HCT116 (cell line): ENCODE measurements around the gene NSMCE1. TPM values are rescaled to one million over a fixed set of nuclear protein-coding genes. Genes with fewer than 3 reads are reported as not detected.

Experiments
- ATAC-seq: fragments of 200-7000 bp; cut with Tn5 transposase; 2 replicates; pipeline ENCODE4 v1.9.1; 2020; ENCODE audit warnings: mild to moderate bottlenecking, moderate library complexity
- BruUV-seq: library from RNA; stranded (reverse); fragments of 400-500 nt; replicated peaks from 2 replicates; lab custom pipeline; 2021; lab: Mats Ljungman, UMichigan
- CTCF ChIA-PET: fragments of 300-600 bp; sonication (Branson Sonifier 250); formaldehyde crosslinking; loops from one replicate; lab custom pipeline; 2021; ENCODE audit warnings: antibody characterized with exemption; lab: Charles Lee
- POLR2A ChIA-PET: fragments of 300-600, 350-600 bp; sonication (Branson Sonifier 250); formaldehyde crosslinking; loops from one replicate; lab custom pipeline; 2021; ENCODE audit warnings: antibody characterized with exemption; lab: Charles Lee
- RAD21 ChIA-PET, 2 experiments: fragments of 300-600 bp; sonication (Branson Sonifier 250); formaldehyde crosslinking; loops; one replicate each; lab custom pipeline; 2023; ENCODE audit warnings: low total read pairs in 2 of 2; ENCODE audit not compliant: uncharacterized antibody in 2 of 2, unreplicated experiment in 2 of 2, low non-redundant PET in 1 of 2; lab: Charles Lee
- DNase-seq: peaks from one replicate; pipeline ENCODE4 v3.0.0-alpha.2; 2010; ENCODE audit warnings: low read depth, low spot score
- H2AFZ ChIP-seq: fragments of 200-600 bp; shearing (Covaris generic), sonication (generic); 2 replicates; pipeline ENCODE4 v1.6.1; 2017; ENCODE audit warnings: low read depth, mixed run types, mixed read lengths, antibody characterized with exemption, low read length; ENCODE audit not compliant: poor library complexity, severe bottlenecking
- H3K27ac ChIP-seq: 2 replicates; pipeline ENCODE4 v1.5.1; 2012; ENCODE audit warnings: low read depth, low read length
- H3K27me3 ChIP-seq: fragments of 200-600 bp; sonication (generic); 2 replicates; pipeline ENCODE4 v1.6.1; 2016; ENCODE audit warnings: mixed run types, low read length, mixed read lengths; ENCODE audit not compliant: insufficient read depth
- H3K36me3 ChIP-seq, 2 experiments: fragments of 200-500 bp in 1 of 2; fragments of 200-600 bp in 1 of 2; sonication (Bioruptor generic) in 1 of 2; sonication (generic) in 1 of 2; 2 replicates each; pipeline versions ENCODE4 v1.5.1 to v1.6.1; 2014 to 2016; ENCODE audit warnings: low read length in 2 of 2, inconsistent platforms in 1 of 2, mixed read lengths in 1 of 2, mixed run types in 1 of 2; ENCODE audit not compliant: insufficient read depth in 2 of 2, control insufficient read depth in 1 of 2
- H3K4me1 ChIP-seq, 2 experiments: fragments of 200-600 bp in 1 of 2; sonication (generic) in 1 of 2; 2 replicates each; pipeline versions ENCODE4 v1.5.1 to v1.6.1; 2012 to 2017; ENCODE audit warnings: low read length in 2 of 2, inconsistent platforms in 1 of 2, mild to moderate bottlenecking in 1 of 2, mixed read lengths in 1 of 2, mixed run types in 1 of 2, moderate library complexity in 1 of 2; ENCODE audit not compliant: insufficient read depth in 2 of 2, control insufficient read depth in 1 of 2
- H3K4me2 ChIP-seq: fragments of 200-600 bp; sonication (generic); 2 replicates; pipeline ENCODE4 v1.6.1; 2017; ENCODE audit warnings: mixed run types, low read length, mixed read lengths
- H3K4me3 ChIP-seq, 2 experiments: fragments of 200-600 bp in 1 of 2; sonication (generic) in 1 of 2; replicated peaks in 1 of 2; 2 replicates each; pipeline ENCODE4 v1.5.1; 2011 to 2016; ENCODE audit warnings: low read length in 2 of 2, control low read depth in 1 of 2, low read depth in 1 of 2, mild to moderate bottlenecking in 1 of 2, mixed read lengths in 1 of 2, mixed run types in 1 of 2
- H3K79me2 ChIP-seq: fragments of 200-600 bp; sonication (generic); 2 replicates; pipeline ENCODE4 v1.6.1; 2017; ENCODE audit warnings: mild to moderate bottlenecking, mixed run types, low read length, moderate library complexity, mixed read lengths; ENCODE audit not compliant: insufficient read depth
- H3K9ac ChIP-seq: fragments of 200-600 bp; sonication (generic); 2 replicates; pipeline ENCODE4 v1.6.1; 2016; ENCODE audit warnings: low read length, mixed read lengths
- H3K9me2 ChIP-seq: fragments of 200-600 bp; sonication (generic), shearing (Covaris generic); 2 replicates; pipeline ENCODE4 v1.6.1; 2017; ENCODE audit warnings: mixed run types, mild to moderate bottlenecking, moderate library complexity; ENCODE audit not compliant: insufficient read depth
- H3K9me3 ChIP-seq, 2 experiments: fragments of 200-500 bp in 1 of 2; fragments of 200-600 bp in 1 of 2; sonication (Bioruptor generic) in 1 of 2; sonication (generic) in 1 of 2; 2 replicates each; pipeline ENCODE4 v1.6.1; 2014 to 2017; ENCODE audit warnings: low read length in 2 of 2, mixed read lengths in 2 of 2, inconsistent platforms in 1 of 2, low read depth in 1 of 2, mild to moderate bottlenecking in 1 of 2, mixed run types in 1 of 2, moderate library complexity in 1 of 2; ENCODE audit not compliant: control insufficient read depth in 1 of 2, insufficient read depth in 1 of 2
- H4K20me1 ChIP-seq: fragments of 200-600 bp; sonication (generic), shearing (Covaris generic); 2 replicates; pipeline ENCODE4 v1.6.1; 2017; ENCODE audit warnings: mixed run types, mild to moderate bottlenecking, moderate library complexity; ENCODE audit not compliant: insufficient read depth
- CBX3 ChIP-seq: IDR thresholded peaks from 2 replicates; pipeline ENCODE4 v1.6.1; 2012; ENCODE audit warnings: low read depth
- CEBPB ChIP-seq: IDR thresholded peaks from 2 replicates; pipeline ENCODE4 v1.6.1; 2012; ENCODE audit warnings: low read depth
- ELF1 ChIP-seq: IDR thresholded peaks from 2 replicates; pipeline ENCODE4 v1.6.1; 2012; ENCODE audit warnings: low read depth, borderline replicate concordance
- POLR2AphosphoS5 ChIP-seq: IDR thresholded peaks from 2 replicates; pipeline ENCODE4 v1.6.1; 2011; ENCODE audit warnings: mild to moderate bottlenecking, low read depth, low read length, moderate library complexity
- RAD21 ChIP-seq: IDR thresholded peaks from 2 replicates; pipeline ENCODE4 v1.6.1; 2012; ENCODE audit warnings: low read depth, mild to moderate bottlenecking
- SIN3A ChIP-seq: IDR thresholded peaks from 2 replicates; pipeline ENCODE4 v1.6.1; 2012; ENCODE audit warnings: low read depth
- SP1 ChIP-seq: IDR thresholded peaks from 2 replicates; pipeline ENCODE4 v1.6.1; 2012; ENCODE audit warnings: low read depth
- SRF ChIP-seq: IDR thresholded peaks from 2 replicates; pipeline ENCODE4 v1.6.1; 2012; ENCODE audit warnings: low read depth
- YY1 ChIP-seq: IDR thresholded peaks from 2 replicates; pipeline ENCODE4 v1.6.1; 2011; ENCODE audit warnings: low read length, low read depth, moderate library complexity, mild to moderate bottlenecking; ENCODE audit not compliant: insufficient replicate concordance; ENCODE audit errors: extremely low read depth
- ZFX ChIP-seq: fragments of 450-650 bp; IDR thresholded peaks from 2 replicates; pipeline ENCODE4 v1.6.1; 2017
- intact Hi-C: fragments of 100-400 bp; cut with micrococcal nuclease; formaldehyde crosslinking; loops from 2 replicates; pipeline ENCODE4 v1.10.0; 2022
- total RNA-seq: library from RNA; stranded (reverse); gene quantifications from one replicate; pipeline ENCODE4 v1.2.1, GENCODE V29; 2021; ENCODE audit not compliant: unreplicated experiment
- TF ChIP-seq, protein P1 (sequence below): IDR thresholded peaks from 2 replicates; pipeline ENCODE4 v1.6.1; 2012; ENCODE audit warnings: low read depth
- TF ChIP-seq, protein P2 (sequence below): IDR thresholded peaks from 2 replicates; pipeline ENCODE4 v1.6.1; 2011; ENCODE audit warnings: mild to moderate bottlenecking, low read length, moderate library complexity; ENCODE audit not compliant: insufficient replicate concordance; ENCODE audit errors: extremely low read depth
- TF ChIP-seq, protein P3 (sequence below): IDR thresholded peaks from 2 replicates; pipeline ENCODE4 v1.6.1; 2012

NSMCE1 gene
- total RNA-seq, 1 experiment from 2014 or later = 85.6 TPM

DNA sequence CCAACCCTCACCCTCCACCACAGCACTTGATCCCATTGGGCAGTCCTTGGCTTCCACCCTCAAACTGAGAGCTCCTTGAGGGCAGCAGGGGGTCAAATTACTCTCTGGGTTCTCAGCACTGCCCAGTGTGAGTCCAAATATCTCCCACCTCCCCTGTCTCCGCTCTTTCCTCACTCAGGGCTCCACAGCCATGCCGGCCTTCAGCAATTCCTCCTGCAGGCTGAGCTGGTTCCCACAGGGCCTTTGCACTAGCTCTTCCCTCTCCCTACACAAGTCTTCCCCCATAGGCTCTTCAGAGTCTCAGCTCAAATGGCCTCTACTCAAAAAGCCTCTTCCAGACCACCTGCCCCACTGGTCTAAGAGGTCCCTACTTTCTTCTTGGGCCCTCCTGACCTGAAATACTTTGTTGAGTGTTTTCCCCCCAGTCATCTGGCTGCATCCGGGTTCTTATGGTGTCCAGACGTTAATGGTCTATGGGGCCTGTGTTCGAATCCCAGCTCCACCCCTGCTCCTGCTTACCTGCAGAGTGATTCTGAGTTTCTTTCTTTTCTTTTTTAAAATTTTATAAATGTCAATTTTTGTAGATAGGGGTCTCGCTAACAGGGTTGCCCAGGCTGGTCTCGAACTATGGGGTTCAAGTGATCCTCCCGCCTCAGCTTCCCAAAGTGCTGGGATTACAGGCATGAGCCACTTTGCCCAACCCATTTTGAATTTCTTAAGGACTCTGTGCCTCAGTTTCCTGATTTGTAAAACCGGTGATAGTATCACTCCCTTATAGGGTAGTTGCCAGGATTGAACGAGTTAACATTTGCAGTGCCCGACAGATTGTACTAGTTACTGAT lies 44.2 kb upstream of the NSMCE1 start:
- H2AFZ ChIP-seq = peak overlapping the region; percentile 16

More for the DNA sequence above, 44.2 kb upstream of the NSMCE1 start:
- ATAC-seq = no peak
- POLR2A ChIA-PET = no interaction called here
- H3K36me3 ChIP-seq = no peaks in the 10 kb centered on the region
- intact Hi-C loops = loop anchor here (5.0 kb wide), 1 partner anchor 36 kb away; no protein-coding TSS in a partner anchor
- H3K4me3 ChIP-seq = peak overlapping the region; percentile 82 to 95
- peaks cover 13 to 52% of the 10 kb centered on the region in 2 experiments for H3K4me1 ChIP-seq
- no peak for DNase-seq
- H3K4me2 ChIP-seq = peak overlapping the region; percentile 88
- H3K79me2 ChIP-seq = peaks cover 38% of the 10 kb centered on the region
- TF ChIP-seq SP1 (no peak), CBX3 (no peak), SRF (no peak), POLR2AphosphoS5 (no peak), YY1 (no peak), ZFX (no peak), SIN3A (no peak), CEBPB (no peak), RAD21 (no peak), ELF1 (no peak)
- TF ChIP-seq, protein P1, sequence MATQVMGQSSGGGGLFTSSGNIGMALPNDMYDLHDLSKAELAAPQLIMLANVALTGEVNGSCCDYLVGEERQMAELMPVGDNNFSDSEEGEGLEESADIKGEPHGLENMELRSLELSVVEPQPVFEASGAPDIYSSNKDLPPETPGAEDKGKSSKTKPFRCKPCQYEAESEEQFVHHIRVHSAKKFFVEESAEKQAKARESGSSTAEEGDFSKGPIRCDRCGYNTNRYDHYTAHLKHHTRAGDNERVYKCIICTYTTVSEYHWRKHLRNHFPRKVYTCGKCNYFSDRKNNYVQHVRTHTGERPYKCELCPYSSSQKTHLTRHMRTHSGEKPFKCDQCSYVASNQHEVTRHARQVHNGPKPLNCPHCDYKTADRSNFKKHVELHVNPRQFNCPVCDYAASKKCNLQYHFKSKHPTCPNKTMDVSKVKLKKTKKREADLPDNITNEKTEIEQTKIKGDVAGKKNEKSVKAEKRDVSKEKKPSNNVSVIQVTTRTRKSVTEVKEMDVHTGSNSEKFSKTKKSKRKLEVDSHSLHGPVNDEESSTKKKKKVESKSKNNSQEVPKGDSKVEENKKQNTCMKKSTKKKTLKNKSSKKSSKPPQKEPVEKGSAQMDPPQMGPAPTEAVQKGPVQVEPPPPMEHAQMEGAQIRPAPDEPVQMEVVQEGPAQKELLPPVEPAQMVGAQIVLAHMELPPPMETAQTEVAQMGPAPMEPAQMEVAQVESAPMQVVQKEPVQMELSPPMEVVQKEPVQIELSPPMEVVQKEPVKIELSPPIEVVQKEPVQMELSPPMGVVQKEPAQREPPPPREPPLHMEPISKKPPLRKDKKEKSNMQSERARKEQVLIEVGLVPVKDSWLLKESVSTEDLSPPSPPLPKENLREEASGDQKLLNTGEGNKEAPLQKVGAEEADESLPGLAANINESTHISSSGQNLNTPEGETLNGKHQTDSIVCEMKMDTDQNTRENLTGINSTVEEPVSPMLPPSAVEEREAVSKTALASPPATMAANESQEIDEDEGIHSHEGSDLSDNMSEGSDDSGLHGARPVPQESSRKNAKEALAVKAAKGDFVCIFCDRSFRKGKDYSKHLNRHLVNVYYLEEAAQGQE = no peak
- TF ChIP-seq, protein P2, sequence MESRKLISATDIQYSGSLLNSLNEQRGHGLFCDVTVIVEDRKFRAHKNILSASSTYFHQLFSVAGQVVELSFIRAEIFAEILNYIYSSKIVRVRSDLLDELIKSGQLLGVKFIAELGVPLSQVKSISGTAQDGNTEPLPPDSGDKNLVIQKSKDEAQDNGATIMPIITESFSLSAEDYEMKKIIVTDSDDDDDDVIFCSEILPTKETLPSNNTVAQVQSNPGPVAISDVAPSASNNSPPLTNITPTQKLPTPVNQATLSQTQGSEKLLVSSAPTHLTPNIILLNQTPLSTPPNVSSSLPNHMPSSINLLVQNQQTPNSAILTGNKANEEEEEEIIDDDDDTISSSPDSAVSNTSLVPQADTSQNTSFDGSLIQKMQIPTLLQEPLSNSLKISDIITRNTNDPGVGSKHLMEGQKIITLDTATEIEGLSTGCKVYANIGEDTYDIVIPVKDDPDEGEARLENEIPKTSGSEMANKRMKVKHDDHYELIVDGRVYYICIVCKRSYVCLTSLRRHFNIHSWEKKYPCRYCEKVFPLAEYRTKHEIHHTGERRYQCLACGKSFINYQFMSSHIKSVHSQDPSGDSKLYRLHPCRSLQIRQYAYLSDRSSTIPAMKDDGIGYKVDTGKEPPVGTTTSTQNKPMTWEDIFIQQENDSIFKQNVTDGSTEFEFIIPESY = no peak
- TF ChIP-seq, protein P3, sequence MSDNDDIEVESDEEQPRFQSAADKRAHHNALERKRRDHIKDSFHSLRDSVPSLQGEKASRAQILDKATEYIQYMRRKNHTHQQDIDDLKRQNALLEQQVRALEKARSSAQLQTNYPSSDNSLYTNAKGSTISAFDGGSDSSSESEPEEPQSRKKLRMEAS = no peak
- peak overlapping the region; percentile 82; the same call in 1 of the 2 replicates for H3K27ac ChIP-seq
- peak overlapping the region; percentile 92 for H3K9ac ChIP-seq
- no TSS peak for BruUV-seq
- H3K9me3 ChIP-seq = peaks cover 0 to 6% of the 10 kb centered on the region in 2 experiments; a peak in 1 of 4 replicates
- H4K20me1 ChIP-seq = no peaks in the 10 kb centered on the region
- CTCF ChIA-PET = interaction anchor here (0.5 kb wide), 1 partner anchor 51 kb away, joined by 3 read pairs; no protein-coding TSS in a partner anchor
- RAD21 ChIA-PET = no interaction called here
- H3K9me2 ChIP-seq = no peaks in the 10 kb centered on the region
- no peaks in the 10 kb centered on the region for H3K27me3 ChIP-seq
